K562 (cell line): Measurements from ENCODE around the gene TIMM50. TPM values are rescaled to one million over a fixed set of nuclear protein-coding genes. Genes with fewer than 3 reads are reported as not detected.

Experiments
- ATAC-seq: fragments of 200-7000 bp; cut with Tn5 transposase; 3 replicates; pipeline ENCODE4 v1.9.1; 2020; ENCODE audit warnings: moderate library complexity
- BruUV-seq: library from RNA; stranded (reverse); fragments of 400-500 nt; replicated peaks from 2 replicates; lab custom pipeline; 2021; lab: Mats Ljungman, UMichigan
- CTCF ChIA-PET: fragments of 300-600 bp; formaldehyde crosslinking; extraction: SDS; loops from one replicate; lab custom pipeline; 2021; ENCODE audit warnings: low intra/inter-chr PET ratio; lab: Yijun Ruan, JAX
- POLR2A ChIA-PET: fragments of 300-600, 350-650 bp; sonication (Branson Sonifier 250); formaldehyde crosslinking; extraction: SDS; loops from one replicate; lab custom pipeline; 2021; ENCODE audit warnings: antibody characterized with exemption, inconsistent platforms; lab: Yijun Ruan, JAX
- DNase-seq, 4 experiments: peaks; one replicate each; pipeline versions ENCODE4 v3.0.0 to v3.0.0-alpha.2; 2011 to 2018; ENCODE audit warnings: low spot score in 3 of 4, mixed read lengths in 3 of 4; ENCODE audit errors: extremely low read depth in 1 of 4
- FAIRE-seq: peaks from 2 replicates; lab custom pipeline; 2011; peaks lifted over from hg19 to GRCh38; lab: Jason Lieb, UNC
- H2AFZ ChIP-seq: 2 replicates; pipeline ENCODE4 v1.6.0; 2011; ENCODE audit warnings: low read depth, low read length, control low read depth, inconsistent platforms
- H3K27ac ChIP-seq: fragments of 200-600 bp; 3 replicates; pipeline ENCODE4 v1.8.0; 2011; ENCODE audit warnings: low read depth, mild to moderate bottlenecking, control low read depth, inconsistent platforms, low read length, moderate library complexity, mixed read lengths; ENCODE audit errors: extremely low read depth
- H3K27me3 ChIP-seq, 2 experiments: fragments of 300-600 bp in 1 of 2; 2 replicates in 1 of 2; 3 replicates in 1 of 2; pipeline versions ENCODE4 v1.6.0 to v1.8.0; 2011; ENCODE audit warnings: inconsistent platforms in 2 of 2, low read length in 2 of 2, mild to moderate bottlenecking in 1 of 2, mixed read lengths in 1 of 2, moderate library complexity in 1 of 2; ENCODE audit not compliant: control insufficient read depth in 2 of 2, insufficient read depth in 2 of 2
- H3K36me3 ChIP-seq: fragments of 300-600 bp; 3 replicates; pipeline ENCODE4 v1.8.0; 2011; ENCODE audit warnings: mild to moderate bottlenecking, low read length, inconsistent platforms; ENCODE audit not compliant: control insufficient read depth, insufficient read depth
- H3K4me1 ChIP-seq, 2 experiments: fragments of 200-600 bp in 1 of 2; replicated peaks in 1 of 2; 2 replicates in 1 of 2; 3 replicates in 1 of 2; pipeline versions ENCODE4 v1.5.1 to v1.8.0; 2011; ENCODE audit warnings: inconsistent platforms in 2 of 2, low read length in 2 of 2, mild to moderate bottlenecking in 1 of 2, mixed read lengths in 1 of 2, moderate library complexity in 1 of 2; ENCODE audit not compliant: control insufficient read depth in 2 of 2, insufficient read depth in 2 of 2
- H3K4me2 ChIP-seq: 2 replicates; pipeline ENCODE4 v1.6.1; 2011; ENCODE audit warnings: low read length, control low read depth, inconsistent platforms, mixed read lengths; ENCODE audit not compliant: insufficient read depth
- H3K4me3 ChIP-seq: fragments of 200-600 bp; sonication (generic), shearing (Covaris generic); 2 replicates; pipeline ENCODE4 v1.5.1; 2016; ENCODE audit warnings: control low read depth, inconsistent platforms
- H3K79me2 ChIP-seq: fragments of 200-600 bp; 3 replicates; pipeline ENCODE4 v1.8.0; 2011; ENCODE audit warnings: low read length, inconsistent platforms; ENCODE audit not compliant: control insufficient read depth, insufficient read depth
- H3K9ac ChIP-seq, 2 experiments: 2 replicates each; pipeline versions ENCODE4 v1.6.0 to v1.6.1; 2011; ENCODE audit warnings: low read depth in 2 of 2, low read length in 2 of 2, control low read depth in 1 of 2, inconsistent platforms in 1 of 2, mild to moderate bottlenecking in 1 of 2, mixed read lengths in 1 of 2; ENCODE audit not compliant: insufficient read depth in 1 of 2
- H3K9me1 ChIP-seq: one replicate; pipeline ENCODE4 v1.6.0; 2011; ENCODE audit warnings: inconsistent platforms, mild to moderate bottlenecking, low read length, moderate library complexity; ENCODE audit not compliant: control insufficient read depth, insufficient read depth
- H3K9me3 ChIP-seq: replicated peaks from 2 replicates; pipeline ENCODE4 v1.5.1; 2011; ENCODE audit warnings: low read depth, low read length, inconsistent platforms; ENCODE audit not compliant: control insufficient read depth, insufficient read depth
- H4K20me1 ChIP-seq: replicated peaks from 2 replicates; pipeline ENCODE4 v1.6.1; 2011; ENCODE audit warnings: low read length, inconsistent platforms, mixed read lengths; ENCODE audit not compliant: control insufficient read depth, insufficient read depth
- DMBX1 ChIP-seq: fragments of 250-450 bp; sonication (Bioruptor Pico); IDR thresholded peaks from 2 replicates; pipeline ENCODE4 v1.8.0; 2022; ENCODE audit warnings: inconsistent platforms, mild to moderate bottlenecking, moderate library complexity, borderline replicate concordance
- FOXP1 ChIP-seq: sonication (generic); formaldehyde crosslinking; IDR thresholded peaks from 2 replicates; pipeline ENCODE4 v1.8.0; 2022; ENCODE audit warnings: mild to moderate bottlenecking, missing genetic modification reagents
- HDAC6 ChIP-seq: IDR thresholded peaks from 2 replicates; pipeline ENCODE4 v1.6.1; 2012; ENCODE audit warnings: low read depth, mild to moderate bottlenecking, control low read depth, inconsistent platforms, low read length, moderate library complexity
- KAT8 ChIP-seq: fragments of 450-650 bp; IDR thresholded peaks from 2 replicates; pipeline ENCODE4 v1.6.1; 2016; ENCODE audit warnings: low read depth, mild to moderate bottlenecking
- POLR2H ChIP-seq: IDR thresholded peaks from 2 replicates; pipeline ENCODE4 v1.6.1; 2016; ENCODE audit warnings: missing genetic modification characterization, low read depth, mild to moderate bottlenecking, control low read depth, missing compliant biosample characterization, moderate library complexity
- PTRF ChIP-seq: fragments of 450-650 bp; IDR thresholded peaks from 2 replicates; pipeline ENCODE4 v1.6.1; 2016; ENCODE audit warnings: mild to moderate bottlenecking, missing genetic modification characterization, missing compliant biosample characterization
- TCF7L2 ChIP-seq: fragments of 150-350 bp; IDR thresholded peaks from 2 replicates; pipeline ENCODE4 v1.6.1; 2016; ENCODE audit warnings: low read depth, mild to moderate bottlenecking, low read length, moderate library complexity
- ZNF232 ChIP-seq: sonication (generic); formaldehyde crosslinking; IDR thresholded peaks from 2 replicates; pipeline ENCODE4 v1.8.0; 2022; ENCODE audit warnings: mild to moderate bottlenecking, missing genetic modification reagents
- WGBS: fragments of 100-300 bp; shearing (Covaris generic); methylation state at CpG from one replicate; pipeline ENCODE4 v1.1.6; 2016; ENCODE audit warnings: low coverage, mixed read lengths; ENCODE audit not compliant: insufficient coverage; ENCODE audit errors: missing lambda C conversion rate; 5-methylcytosine and 5-hydroxymethylcytosine counted together
- in situ Hi-C: fragments of 300-500 bp; cut with MboI; formaldehyde crosslinking; loops from 4 replicates; pipeline ENCODE4 v1.15.0; 2018; ENCODE audit warnings: inconsistent platforms, mixed read lengths
- intact Hi-C: fragments of 100-400 bp; cut with micrococcal nuclease; formaldehyde crosslinking; loops from 2 replicates; pipeline ENCODE4 v1.14.2; 2022
- polyA plus RNA-seq, 8 experiments: library from polyadenylated mRNA; depleted of rRNA in 4 of 8; stranded (reverse) in 5 of 8; unstranded in 3 of 8; fragments of >200 nt; fragmentation: Nextera tagmentation in 2 of 8; fragmentation: Illumina TruSeq in 1 of 8; extraction: Ambion mirVana in 2 of 8; extraction: Trizol in 1 of 8; gene quantifications; 2 replicates each; pipeline versions ENCODE4 v1.2.1 to v1.2.3, GENCODE V29; 2011 to 2014; ENCODE audit warnings: inconsistent platforms in 1 of 8, missing spikeins in 1 of 8
- total RNA-seq, 7 experiments: library from RNA; depleted of rRNA in 6 of 7; stranded (reverse); fragments of >200 nt in 6 of 7; fragmentation: Illumina TruSeq in 2 of 7; extraction: Trizol in 2 of 7; gene quantifications; 2 replicates each; pipeline versions ENCODE4 v1.2.1 to v1.2.3, GENCODE V29; 2011 to 2021; ENCODE audit warnings: low replicate concordance in 1 of 7
- TF ChIP-seq, protein P1 (sequence below): fragments of 150-350 bp; IDR thresholded peaks from 2 replicates; pipeline ENCODE4 v1.6.1; 2014; ENCODE audit warnings: low read depth, mild to moderate bottlenecking, low read length, borderline replicate concordance

Gene TIMM50
- total and polyA plus RNA-seq, 9 of the 15 experiments (the other 6 are each of a cell fraction or from before 2014, with no cell fraction given), result 28.3 to 221 (median 170) TPM

DNA sequence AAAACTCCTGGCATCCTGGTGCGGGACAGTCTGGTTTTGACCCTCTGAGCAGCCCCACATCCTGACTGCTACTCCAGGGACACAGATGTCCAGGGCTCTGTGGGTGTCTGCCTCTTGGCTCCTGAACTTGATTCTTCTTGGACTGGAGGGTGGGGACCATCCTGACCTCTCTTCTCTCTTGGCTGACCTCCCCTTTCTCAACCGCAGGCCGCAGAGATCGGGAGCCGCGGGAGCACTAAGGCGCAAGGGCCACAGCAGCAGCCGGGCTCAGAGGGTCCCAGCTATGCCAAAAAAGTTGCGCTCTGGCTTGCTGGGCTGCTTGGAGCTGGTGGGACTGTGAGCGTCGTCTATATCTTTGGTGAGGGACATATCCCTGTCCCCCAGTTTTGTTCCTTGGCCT, 1.0 kb downstream of the TIMM50 start:
- DNase-seq (peak in 1 of 4 experiments; percentile 54), FAIRE-seq (no peak), ATAC-seq (no peak)
- Histone ChIP-seq H4K20me1 (0 out of 2 replicates have a peak, but pooled peaks cover 9% of the 10 kb centered on the region), H3K27me3 (no peaks in the 10 kb centered on the region), H3K79me2 (peaks cover 35% of the 10 kb centered on the region), H3K9ac (peak overlapping the region; percentile 98 to 99), H3K36me3 (peaks cover 53% of the 10 kb centered on the region), H3K4me3 (peak overlapping the region; percentile 94), H3K4me1 (peaks cover 10 to 17% of the 10 kb centered on the region in 2 experiments; a peak in 4 of 5 replicates), H3K4me2 (peak overlapping the region; percentile 92), H2AFZ (no peak overlapping the region), H3K9me3 (no peaks in the 10 kb centered on the region), H3K9me1 (no peaks in the 10 kb centered on the region), H3K27ac (peak overlapping the region; percentile 92)
- TF ChIP-seq HDAC6 (no peak), ZNF232 (0 out of 2 replicates have a peak, but pooled peaks have one; percentile 49)
- in situ Hi-C loops, result no loop called here
- intact Hi-C loops, result loop anchor here (2.0 to 5.0 kb wide), 2 partner anchors 17 to 34 kb away; partner anchors contain the start of genes DLL3 and SUPT5H
- POLR2A ChIA-PET, result interaction anchor here (1.0 to 1.5 kb wide), 2 partner anchors 22 to 30 kb away, joined by 4 to 5 read pairs; no protein-coding TSS in a partner anchor
- CTCF ChIA-PET, result no interaction called here
- WGBS, result 12% methylated on average over 10 of the region's 11 CpGs
- no TSS peak for BruUV-seq

DNA sequence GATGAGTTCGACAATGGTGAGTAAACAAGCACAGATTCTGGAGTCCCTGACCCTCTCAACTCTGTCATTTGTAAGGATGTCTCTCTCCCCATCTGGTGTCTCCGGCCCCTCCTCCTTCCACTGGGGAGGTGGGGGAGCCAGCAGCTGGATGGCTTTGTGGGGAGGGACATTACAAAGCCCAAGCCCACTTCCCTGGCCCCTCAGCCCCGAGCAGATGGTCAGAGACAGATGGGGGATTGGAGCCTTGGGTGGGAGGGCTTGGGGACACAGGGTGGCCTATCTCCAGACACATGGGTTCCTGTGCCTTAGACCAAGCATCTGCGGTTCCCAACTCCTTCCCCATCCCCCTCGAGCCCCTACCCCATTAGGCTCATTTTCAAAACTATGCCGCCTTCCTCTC, 2.5 kb downstream of the TIMM50 start:
- in situ Hi-C loops (no loop called here), intact Hi-C loops (loop anchor here (5.0 kb wide), 1 partner anchor 36 kb away; the partner anchor contains the start of gene SUPT5H)
- H3K36me3 ChIP-seq, result peaks cover 62% of the 10 kb centered on the region
- DNase-seq (no peak), FAIRE-seq (peak; percentile 54), ATAC-seq (no peak)
- H4K20me1 ChIP-seq, result 0 out of 2 replicates have a peak, but pooled peaks cover 9% of the 10 kb centered on the region
- no peaks in the 10 kb centered on the region for H3K9me3 ChIP-seq
- ChIA-PET CTCF (no interaction called here), POLR2A (interaction anchor here (1.0 kb wide), 1 partner anchor 9 kb away, joined by 3 read pairs; no protein-coding TSS in a partner anchor)
- no peaks in the 10 kb centered on the region for H3K9me1 ChIP-seq
- H3K27me3 ChIP-seq, result no peaks in the 10 kb centered on the region
- no peak overlapping the region for H2AFZ ChIP-seq
- H3K79me2 ChIP-seq, result peaks cover 35% of the 10 kb centered on the region
- WGBS, result 70% methylated on average over 1 of the region's 6 CpGs
- TF ChIP-seq DMBX1 (CRISPR knock-in tag) (no peak), POLR2H (tag) (no peak), PTRF (no peak), KAT8 (no peak), TCF7L2 (no peak), FOXP1 (CRISPR knock-in tag) (no peak)
- TF ChIP-seq, protein P1, sequence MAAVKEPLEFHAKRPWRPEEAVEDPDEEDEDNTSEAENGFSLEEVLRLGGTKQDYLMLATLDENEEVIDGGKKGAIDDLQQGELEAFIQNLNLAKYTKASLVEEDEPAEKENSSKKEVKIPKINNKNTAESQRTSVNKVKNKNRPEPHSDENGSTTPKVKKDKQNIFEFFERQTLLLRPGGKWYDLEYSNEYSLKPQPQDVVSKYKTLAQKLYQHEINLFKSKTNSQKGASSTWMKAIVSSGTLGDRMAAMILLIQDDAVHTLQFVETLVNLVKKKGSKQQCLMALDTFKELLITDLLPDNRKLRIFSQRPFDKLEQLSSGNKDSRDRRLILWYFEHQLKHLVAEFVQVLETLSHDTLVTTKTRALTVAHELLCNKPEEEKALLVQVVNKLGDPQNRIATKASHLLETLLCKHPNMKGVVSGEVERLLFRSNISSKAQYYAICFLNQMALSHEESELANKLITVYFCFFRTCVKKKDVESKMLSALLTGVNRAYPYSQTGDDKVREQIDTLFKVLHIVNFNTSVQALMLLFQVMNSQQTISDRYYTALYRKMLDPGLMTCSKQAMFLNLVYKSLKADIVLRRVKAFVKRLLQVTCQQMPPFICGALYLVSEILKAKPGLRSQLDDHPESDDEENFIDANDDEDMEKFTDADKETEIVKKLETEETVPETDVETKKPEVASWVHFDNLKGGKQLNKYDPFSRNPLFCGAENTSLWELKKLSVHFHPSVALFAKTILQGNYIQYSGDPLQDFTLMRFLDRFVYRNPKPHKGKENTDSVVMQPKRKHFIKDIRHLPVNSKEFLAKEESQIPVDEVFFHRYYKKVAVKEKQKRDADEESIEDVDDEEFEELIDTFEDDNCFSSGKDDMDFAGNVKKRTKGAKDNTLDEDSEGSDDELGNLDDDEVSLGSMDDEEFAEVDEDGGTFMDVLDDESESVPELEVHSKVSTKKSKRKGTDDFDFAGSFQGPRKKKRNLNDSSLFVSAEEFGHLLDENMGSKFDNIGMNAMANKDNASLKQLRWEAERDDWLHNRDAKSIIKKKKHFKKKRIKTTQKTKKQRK, result no peak
- BruUV-seq, result no TSS peak
- H3K4me2 ChIP-seq, result no peak overlapping the region
- H3K4me3 ChIP-seq, result no peak overlapping the region
- H3K27ac ChIP-seq, result no peak overlapping the region
- H3K9ac ChIP-seq, result peak overlapping the region in 1 of 2 experiments; percentile 21; a peak in 1 of 4 replicates
- peaks cover 10 to 17% of the 10 kb centered on the region in 2 experiments; a peak in 4 of 5 replicates for H3K4me1 ChIP-seq
